AG09319 (cell line): ENCODE data around the gene HIPK4.

Experiments used
- DNase-seq: peaks from one replicate; pipeline ENCODE4 v3.0.0-alpha.2; 2010; ENCODE audit warnings: low read depth; ENCODE audit errors: extremely low read depth
- TF ChIP-seq, protein P1 (sequence below): IDR thresholded peaks from 2 replicates; pipeline ENCODE4 v1.5.1; 2011; ENCODE audit warnings: low read depth, mild to moderate bottlenecking, inconsistent platforms, low read length, moderate library complexity

The HIPK4 gene

DNA sequence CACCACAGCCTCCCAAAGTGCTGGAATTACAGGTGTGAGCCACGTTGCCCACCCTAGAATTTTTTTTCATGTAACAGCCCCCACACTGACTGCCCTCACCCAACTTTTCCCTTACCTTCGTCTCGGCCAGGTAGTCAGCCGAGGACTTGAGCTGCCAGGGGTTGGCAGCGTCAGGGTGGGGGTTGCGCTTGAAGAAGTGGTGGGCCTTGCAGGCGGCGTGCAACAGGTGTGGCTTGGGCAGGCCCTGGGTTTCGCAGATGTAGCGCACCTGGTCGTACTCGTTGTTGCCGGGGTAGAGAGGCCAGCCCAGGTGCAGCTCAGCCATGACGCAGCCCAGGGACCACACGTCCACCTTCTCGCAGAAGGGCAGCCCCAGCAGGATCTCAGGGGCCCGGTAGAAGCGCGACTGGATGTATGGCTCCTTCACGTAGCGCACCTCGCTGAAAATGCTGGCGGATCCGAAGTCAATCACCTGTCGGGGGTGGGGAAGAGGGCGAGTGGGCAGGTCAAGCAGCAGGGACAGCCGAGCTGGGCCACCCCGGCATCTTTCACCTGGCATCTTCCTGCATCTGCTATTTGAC is 6.2 kb downstream of the HIPK4 start:
- no peak for DNase-seq
- TF ChIP-seq, protein P1, sequence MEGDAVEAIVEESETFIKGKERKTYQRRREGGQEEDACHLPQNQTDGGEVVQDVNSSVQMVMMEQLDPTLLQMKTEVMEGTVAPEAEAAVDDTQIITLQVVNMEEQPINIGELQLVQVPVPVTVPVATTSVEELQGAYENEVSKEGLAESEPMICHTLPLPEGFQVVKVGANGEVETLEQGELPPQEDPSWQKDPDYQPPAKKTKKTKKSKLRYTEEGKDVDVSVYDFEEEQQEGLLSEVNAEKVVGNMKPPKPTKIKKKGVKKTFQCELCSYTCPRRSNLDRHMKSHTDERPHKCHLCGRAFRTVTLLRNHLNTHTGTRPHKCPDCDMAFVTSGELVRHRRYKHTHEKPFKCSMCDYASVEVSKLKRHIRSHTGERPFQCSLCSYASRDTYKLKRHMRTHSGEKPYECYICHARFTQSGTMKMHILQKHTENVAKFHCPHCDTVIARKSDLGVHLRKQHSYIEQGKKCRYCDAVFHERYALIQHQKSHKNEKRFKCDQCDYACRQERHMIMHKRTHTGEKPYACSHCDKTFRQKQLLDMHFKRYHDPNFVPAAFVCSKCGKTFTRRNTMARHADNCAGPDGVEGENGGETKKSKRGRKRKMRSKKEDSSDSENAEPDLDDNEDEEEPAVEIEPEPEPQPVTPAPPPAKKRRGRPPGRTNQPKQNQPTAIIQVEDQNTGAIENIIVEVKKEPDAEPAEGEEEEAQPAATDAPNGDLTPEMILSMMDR: no peak

DNA sequence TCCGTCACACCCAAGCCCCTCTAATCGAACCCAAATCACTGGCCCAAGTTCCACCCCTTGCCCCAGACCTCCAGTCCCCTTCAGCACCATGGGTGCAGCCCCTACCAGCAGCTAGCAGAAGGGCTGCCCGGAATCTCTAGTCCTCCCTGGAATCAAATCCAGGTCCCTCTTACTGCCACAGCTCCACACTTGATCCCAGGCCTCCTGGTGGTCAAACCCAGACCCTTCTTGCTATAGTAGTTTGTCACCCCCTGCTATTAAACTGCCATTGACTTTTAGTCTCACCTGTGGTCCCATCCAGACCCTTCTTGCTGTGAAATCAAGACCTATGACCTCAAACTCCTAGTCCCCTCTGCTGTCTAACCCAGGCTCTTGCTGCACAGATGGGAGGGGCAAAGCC is 8.7 kb downstream of the HIPK4 start:
- DNase-seq: no peak
- TF ChIP-seq, protein P1: no peak

DNA sequence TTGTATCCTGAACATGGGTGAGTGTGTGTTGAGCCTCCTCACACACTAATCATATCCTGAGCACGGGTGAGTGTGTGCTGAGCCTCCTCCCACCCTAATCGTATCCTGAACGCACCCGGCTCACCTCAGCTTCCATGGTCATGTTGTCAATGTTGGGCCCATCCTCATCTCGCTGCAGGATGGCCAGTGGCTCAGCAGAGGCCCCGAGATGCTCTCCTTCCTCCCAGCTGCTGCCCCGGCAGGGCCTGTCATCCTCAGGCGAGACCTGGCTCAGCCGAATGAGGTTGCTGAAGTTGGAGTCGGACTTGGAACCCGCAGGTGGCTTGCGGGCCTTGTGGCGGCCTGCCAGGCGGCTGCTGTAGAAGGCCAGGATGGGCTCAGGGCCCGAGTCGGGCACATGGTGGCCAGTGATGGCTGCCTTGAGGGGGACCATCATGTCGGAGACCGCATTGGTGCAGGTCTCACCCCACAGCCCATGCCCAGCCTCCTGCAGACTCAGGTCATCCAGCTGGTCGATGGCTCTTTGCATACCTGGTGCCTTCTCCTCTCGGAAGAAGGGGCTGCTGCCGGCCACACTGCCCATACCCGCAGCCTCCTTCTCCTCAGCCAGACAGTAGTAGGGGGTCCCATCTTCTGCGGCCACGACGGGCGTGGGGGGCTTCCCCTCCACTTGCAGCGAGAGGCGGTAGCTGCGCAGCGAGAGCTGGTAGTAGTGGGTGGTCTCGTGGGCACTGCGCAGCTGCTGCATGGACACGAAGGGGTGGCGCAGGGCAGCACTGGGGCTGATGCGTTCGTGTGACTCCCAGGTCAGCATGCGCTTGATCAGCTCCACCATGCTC is 9.6 kb downstream of the HIPK4 start:
- TF ChIP-seq, protein P1: no peak
- DNase-seq: no peak

DNA sequence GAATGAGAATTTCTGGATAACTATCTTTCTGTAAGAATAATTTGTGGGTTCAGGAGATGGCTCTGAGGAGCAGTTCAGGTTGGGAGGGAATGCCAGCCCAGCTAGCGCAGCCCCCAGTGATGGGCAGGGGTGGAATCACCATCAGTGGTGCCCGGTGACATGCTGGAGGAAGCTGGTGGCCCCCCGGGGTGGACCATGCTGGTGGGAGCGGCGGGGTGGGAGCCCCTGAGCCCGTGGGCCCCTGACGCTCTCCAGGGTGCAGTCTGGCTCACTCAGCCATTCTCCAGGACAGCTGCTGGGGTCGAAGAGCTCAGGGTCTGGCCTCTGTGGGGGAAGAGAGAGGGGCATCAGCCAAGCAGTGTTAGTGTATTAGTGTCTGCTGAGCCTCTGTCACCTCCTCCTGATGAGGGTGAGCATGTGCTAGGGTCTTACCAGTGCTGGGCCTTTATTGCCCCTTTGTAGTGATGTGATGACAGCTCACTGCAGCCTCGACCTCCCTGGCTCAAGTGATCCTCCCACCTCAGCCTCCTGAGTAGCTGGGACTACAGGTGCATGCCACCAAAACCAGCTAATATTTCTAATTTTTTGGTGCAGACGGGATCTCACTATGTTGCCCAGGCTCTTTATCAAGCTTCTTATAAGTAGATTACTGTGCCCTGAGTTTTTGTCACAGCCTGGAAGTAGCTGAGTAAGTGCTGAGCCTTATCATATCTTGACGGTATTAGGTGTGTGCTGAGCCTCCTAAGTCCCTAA is 10.4 kb downstream of the HIPK4 start:
- DNase-seq: no peak

DNA sequence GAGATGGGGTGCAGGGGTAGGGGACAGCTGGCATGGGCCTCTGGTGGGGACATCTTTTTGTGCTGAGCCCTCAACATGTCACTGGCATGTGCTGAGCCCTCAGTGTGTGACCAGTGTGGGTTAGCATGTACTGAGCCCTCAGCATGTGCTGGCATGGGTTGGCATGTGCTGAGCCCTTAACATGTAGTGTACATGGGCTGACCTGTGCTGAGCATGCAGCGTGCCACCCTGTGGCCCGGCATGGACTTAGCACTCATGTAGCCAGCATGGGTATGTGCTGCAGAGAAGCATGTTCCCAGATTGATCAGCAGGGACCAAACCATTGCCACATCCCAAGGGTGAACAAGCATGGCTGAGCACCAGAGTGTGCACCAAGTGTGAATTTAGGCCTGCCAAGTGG is 11.5 kb downstream of the HIPK4 start:
- DNase-seq: no peak
- TF ChIP-seq, protein P1: no peak

More for the DNA sequence above, 10.4 kb downstream of the HIPK4 start:
- TF ChIP-seq, protein P1: no peak

DNA sequence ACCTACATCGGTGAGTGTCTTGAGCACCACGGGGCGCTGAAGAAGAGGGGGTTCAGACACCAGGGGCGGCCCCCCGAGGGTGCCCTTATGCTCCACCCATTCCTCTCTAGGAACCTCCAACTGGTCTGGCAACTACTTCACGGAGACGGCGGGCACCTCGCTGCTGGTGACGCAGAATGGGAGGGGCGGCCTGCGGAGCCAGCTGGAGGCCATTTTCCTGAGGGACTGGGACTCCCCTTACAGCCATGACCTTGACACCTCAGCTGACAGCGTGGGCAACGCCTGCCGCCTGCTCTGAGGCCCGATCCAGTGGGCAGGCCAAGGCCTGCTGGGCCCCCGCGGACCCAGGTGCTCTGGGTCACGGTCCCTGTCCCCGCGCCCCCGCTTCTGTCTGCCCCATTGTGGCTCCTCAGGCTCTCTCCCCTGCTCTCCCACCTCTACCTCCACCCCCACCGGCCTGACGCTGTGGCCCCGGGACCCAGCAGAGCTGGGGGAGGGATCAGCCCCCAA is 12.1 kb downstream of the HIPK4 start:
- DNase-seq: no peak
- TF ChIP-seq, protein P1: no peak

DNA sequence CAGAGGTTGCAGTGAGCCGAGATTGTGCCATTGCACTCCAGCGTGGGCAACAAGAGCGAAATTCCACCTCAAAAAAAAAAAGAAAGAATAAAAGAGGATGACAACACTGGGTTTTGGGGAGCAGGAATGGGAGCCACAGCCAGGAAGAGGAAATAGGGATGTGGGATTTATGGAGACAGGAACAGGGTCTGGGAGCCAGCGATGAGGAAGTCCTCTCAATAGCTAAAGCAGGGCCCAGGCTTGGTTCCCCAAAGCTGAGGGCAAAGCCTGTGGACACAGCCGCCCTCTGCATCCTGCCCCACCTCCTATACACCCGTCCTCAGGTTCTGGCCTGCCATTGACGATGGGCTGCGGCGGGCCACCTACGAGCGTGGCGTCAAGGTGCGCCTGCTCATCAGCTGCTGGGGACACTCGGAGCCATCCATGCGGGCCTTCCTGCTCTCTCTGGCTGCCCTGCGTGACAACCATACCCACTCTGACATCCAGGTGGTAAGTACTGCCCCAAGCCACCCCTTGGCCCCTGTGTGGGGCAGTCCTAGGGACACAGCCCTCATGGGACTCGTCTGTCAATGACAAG is 13.6 kb downstream of the HIPK4 start:
- TF ChIP-seq, protein P1: no peak

More for the DNA sequence above, 13.6 kb downstream of the HIPK4 start:
- DNase-seq: no peak
